ENCODE data around the gene CYB5R2. TPM values are rescaled to one million over a fixed set of nuclear protein-coding genes. Genes with fewer than 3 reads are reported as not detected.

Gene CYB5R2
- total RNA-seq, 1 donor from 2014 or later, result 5.7 TPM

DNA sequence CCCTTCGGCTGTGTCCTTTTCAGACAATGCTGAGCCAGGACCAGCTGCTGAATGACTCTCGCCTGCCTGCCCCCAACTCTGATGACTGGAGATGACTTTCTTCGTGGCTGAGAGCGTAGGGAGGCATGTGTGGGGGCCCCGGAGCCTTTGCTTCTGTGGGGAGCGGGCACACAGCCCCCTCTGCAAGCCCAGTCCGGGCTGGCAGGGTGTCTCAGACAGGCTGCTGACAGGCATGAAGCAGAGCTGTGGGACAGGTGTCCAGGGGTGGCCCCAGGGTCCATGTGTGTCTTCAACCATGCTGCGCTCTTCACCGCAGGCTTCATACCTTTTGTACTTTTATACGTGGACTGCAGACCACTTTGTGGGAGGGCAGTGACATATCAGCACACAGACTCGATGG, 16.6 kb downstream of the CYB5R2 start:
- H3K27ac Mint-ChIP-seq (ENCODE audit: unreplicated experiment), result no peak overlapping the region

GRCh38 chr11:7655253-7656217, 17.8 kb downstream of the CYB5R2 start:
- no peak overlapping the region for H3K4me3 Mint-ChIP-seq (ENCODE audit: unreplicated experiment)

More for the DNA sequence above, 16.6 kb downstream of the CYB5R2 start:
- Mint-ChIP-seq H3K36me3 (ENCODE audit: unreplicated experiment) (peaks cover 47% of the 10 kb centered on the region), H3K9me3 (ENCODE audit: unreplicated experiment) (no peaks in the 10 kb centered on the region), H3K4me1 (ENCODE audit: unreplicated experiment) (no peaks in the 10 kb centered on the region), H3K27me3 (ENCODE audit: unreplicated experiment) (no peaks in the 10 kb centered on the region), H3K4me3 (ENCODE audit: unreplicated experiment) (no peak overlapping the region)
- no peak for TF ChIP-seq CTCF (IDR thresholded peaks at IDR 0.05)
- DNase-seq (ENCODE audit: extremely low spot score, unreplicated experiment), result peak; percentile 79

GRCh38 chr11:7654195-7654705, 19.1 kb downstream of the CYB5R2 start:
- H3K27me3 Mint-ChIP-seq (ENCODE audit: unreplicated experiment), result no peaks in the 10 kb centered on the region
- TF ChIP-seq CTCF (IDR thresholded peaks at IDR 0.05), result no peak
- peaks cover 67% of the 10 kb centered on the region for H3K36me3 Mint-ChIP-seq (ENCODE audit: unreplicated experiment)
- no peaks in the 10 kb centered on the region for H3K9me3 Mint-ChIP-seq (ENCODE audit: unreplicated experiment)
- peak; percentile 48 for DNase-seq (ENCODE audit: extremely low spot score, unreplicated experiment)
- no peak overlapping the region for H3K27ac Mint-ChIP-seq (ENCODE audit: unreplicated experiment)
- no peak overlapping the region for H3K4me3 Mint-ChIP-seq (ENCODE audit: unreplicated experiment)
- no peaks in the 10 kb centered on the region for H3K4me1 Mint-ChIP-seq (ENCODE audit: unreplicated experiment)

More at GRCh38 chr11:7655253-7656217, 17.8 kb downstream of the CYB5R2 start:
- H3K4me1 Mint-ChIP-seq (ENCODE audit: unreplicated experiment), result no peaks in the 10 kb centered on the region
- DNase-seq (ENCODE audit: extremely low spot score, unreplicated experiment), result peak; percentile 74
- no peaks in the 10 kb centered on the region for H3K27me3 Mint-ChIP-seq (ENCODE audit: unreplicated experiment)
- H3K27ac Mint-ChIP-seq (ENCODE audit: unreplicated experiment), result no peak overlapping the region
- H3K36me3 Mint-ChIP-seq (ENCODE audit: unreplicated experiment), result peaks cover 56% of the 10 kb centered on the region
- no peaks in the 10 kb centered on the region for H3K9me3 Mint-ChIP-seq (ENCODE audit: unreplicated experiment)
- no peak for TF ChIP-seq CTCF (IDR thresholded peaks at IDR 0.05)

GRCh38 chr11:7651700-7652099, 21.6 kb downstream of the CYB5R2 start:
- no peaks in the 10 kb centered on the region for H3K4me1 Mint-ChIP-seq (ENCODE audit: unreplicated experiment)

More at GRCh38 chr11:7651700-7652099, 21.6 kb downstream of the CYB5R2 start:
- H3K36me3 Mint-ChIP-seq (ENCODE audit: unreplicated experiment), result peaks cover 67% of the 10 kb centered on the region
- no peaks in the 10 kb centered on the region for H3K9me3 Mint-ChIP-seq (ENCODE audit: unreplicated experiment)
- no peak for TF ChIP-seq CTCF (IDR thresholded peaks at IDR 0.05)
- DNase-seq (ENCODE audit: extremely low spot score, unreplicated experiment), result no peak
- no peak overlapping the region for H3K4me3 Mint-ChIP-seq (ENCODE audit: unreplicated experiment)
- H3K27ac Mint-ChIP-seq (ENCODE audit: unreplicated experiment), result no peak overlapping the region
- no peaks in the 10 kb centered on the region for H3K27me3 Mint-ChIP-seq (ENCODE audit: unreplicated experiment)
